Mammary epithelial cell (primary cell): ENCODE data around the gene TET1.

Experiments used
- CTCF ChIP-seq, 2 donors: IDR thresholded peaks in 1 of 2; conservative IDR thresholded peaks in 1 of 2; 2 replicates each; pipeline ENCODE4 v1.5.1; 2011 to 2012; ENCODE audit warnings: inconsistent platforms in 2 of 2, low read length in 2 of 2, mild to moderate bottlenecking in 2 of 2, control low read depth in 1 of 2, low read depth in 1 of 2; ENCODE audit not compliant: insufficient read depth in 1 of 2; ENCODE audit errors: extremely low read depth in 1 of 2
- EZH2 ChIP-seq: IDR thresholded peaks from 2 replicates; pipeline ENCODE4 v1.6.1; 2012; ENCODE audit warnings: low read length, inconsistent platforms, borderline replicate concordance

GRCh38 chr10:68665841-68666240 lies 105.7 kb downstream of the TET1 start:
- TF ChIP-seq CTCF (conservative IDR thresholded peaks at IDR 0.05 in 1 of 2, IDR thresholded peaks at IDR 0.05 in 1 of 2; ENCODE audit: extremely low read depth in 1 of 2, insufficient read depth in 1 of 2, low read depth in 1 of 2, low read length in 2 of 2) (no peak), EZH2 (no peak)
